22Rv1 (cell line): ENCODE data around the gene TGDS.

Experiments used
- H3K27ac ChIP-seq: fragments of 450-650 bp; 2 replicates; pipeline ENCODE4 v1.5.1; 2017
- CTCF ChIP-seq: fragments of 450-650 bp; IDR thresholded peaks from 2 replicates; pipeline ENCODE4 v1.5.1; 2017; ENCODE audit warnings: mild to moderate bottlenecking
- ZFX ChIP-seq: fragments of 450-650 bp; IDR thresholded peaks from 2 replicates; pipeline ENCODE4 v1.6.1; 2017; ENCODE audit warnings: antibody characterized with exemption, borderline replicate concordance

The TGDS gene

GRCh38 chr13:94596575-94596971, 621 bp upstream of the TGDS start:
- TF ChIP-seq ZFX (no peak), CTCF (no peak)
- H3K27ac ChIP-seq, result peak overlapping the region; percentile 65

GRCh38 chr13:94595001-94595949, 677 bp downstream of the TGDS start:
- TF ChIP-seq ZFX, result no peak
- no peak for TF ChIP-seq CTCF
- peak overlapping the region; percentile 65 for H3K27ac ChIP-seq

- no peak overlapping the region for H3K27ac ChIP-seq
- TF ChIP-seq ZFX, result no peak
- TF ChIP-seq CTCF, result no peak
These were observed 5.2 kb downstream of the TGDS start for GRCh38 chr13:94590744-94591143.

GRCh38 chr13:94588541-94588940, 7.4 kb downstream of the TGDS start:
- no peak for TF ChIP-seq CTCF
- no peak for TF ChIP-seq ZFX

GRCh38 chr13:94586371-94586770, 9.6 kb downstream of the TGDS start:
- H3K27ac ChIP-seq, result no peak overlapping the region
- TF ChIP-seq ZFX (no peak), CTCF (no peak)

More at GRCh38 chr13:94588541-94588940, 7.4 kb downstream of the TGDS start:
- no peak overlapping the region for H3K27ac ChIP-seq

- no peak overlapping the region for H3K27ac ChIP-seq
- TF ChIP-seq ZFX (no peak), CTCF (no peak)
These were observed 10.3 kb downstream of the TGDS start for GRCh38 chr13:94585543-94586101.

- H3K27ac ChIP-seq, result no peak overlapping the region
- no peak for TF ChIP-seq CTCF
- TF ChIP-seq ZFX, result no peak
These were observed 12.0 kb downstream of the TGDS start for GRCh38 chr13:94583926-94584325.
